GM18517 (cell line): ENCODE results near the gene BRSK1.

Source experiments
- ATAC-seq: cut with Tn5 transposase; IDR thresholded peaks from one replicate; pipeline ENCODE4 v1.9.1; 2021; ENCODE audit warnings: mild to moderate bottlenecking, moderate library complexity; ENCODE audit not compliant: unreplicated experiment

The BRSK1 gene

GRCh38 chr19:55352040-55352439 lies 68.2 kb downstream of the BRSK1 start:
- ATAC-seq = no peak

DNA sequence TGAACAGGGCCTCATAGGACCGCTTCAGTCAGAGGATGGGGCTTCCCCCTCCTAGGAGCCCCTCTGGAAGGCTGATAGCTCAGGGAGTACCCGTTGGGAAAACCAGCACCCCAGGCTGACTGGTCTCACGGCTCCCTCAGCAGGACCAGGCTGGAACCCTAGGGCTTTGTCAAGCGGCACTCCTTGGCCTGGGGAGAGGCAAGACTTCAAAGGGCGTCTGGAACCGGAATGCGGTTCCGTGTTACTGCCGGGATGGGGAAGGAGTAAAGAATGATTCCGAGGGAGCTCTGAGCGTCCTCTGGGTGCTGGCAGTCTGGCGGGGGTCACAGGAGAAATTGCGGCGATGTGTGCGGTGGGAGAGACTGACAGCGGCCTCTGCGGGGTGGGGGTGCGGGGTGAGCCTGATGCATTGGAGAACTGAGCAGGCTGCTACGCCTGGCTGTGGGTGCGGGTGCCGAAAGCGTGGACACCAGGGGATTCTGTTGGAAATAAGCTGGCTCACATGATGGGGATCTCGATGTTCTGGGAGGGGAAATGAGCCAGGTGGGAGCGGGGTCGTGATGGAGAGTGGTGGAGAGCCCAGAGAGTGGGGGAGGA lies 68.8 kb downstream of the BRSK1 start:
- ATAC-seq = no peak

- ATAC-seq = no peak
Observed at GRCh38 chr19:55353356-55353802, 69.6 kb downstream of the BRSK1 start.

GRCh38 chr19:55353803-55354697 lies 70.3 kb downstream of the BRSK1 start:
- ATAC-seq = no peak

DNA sequence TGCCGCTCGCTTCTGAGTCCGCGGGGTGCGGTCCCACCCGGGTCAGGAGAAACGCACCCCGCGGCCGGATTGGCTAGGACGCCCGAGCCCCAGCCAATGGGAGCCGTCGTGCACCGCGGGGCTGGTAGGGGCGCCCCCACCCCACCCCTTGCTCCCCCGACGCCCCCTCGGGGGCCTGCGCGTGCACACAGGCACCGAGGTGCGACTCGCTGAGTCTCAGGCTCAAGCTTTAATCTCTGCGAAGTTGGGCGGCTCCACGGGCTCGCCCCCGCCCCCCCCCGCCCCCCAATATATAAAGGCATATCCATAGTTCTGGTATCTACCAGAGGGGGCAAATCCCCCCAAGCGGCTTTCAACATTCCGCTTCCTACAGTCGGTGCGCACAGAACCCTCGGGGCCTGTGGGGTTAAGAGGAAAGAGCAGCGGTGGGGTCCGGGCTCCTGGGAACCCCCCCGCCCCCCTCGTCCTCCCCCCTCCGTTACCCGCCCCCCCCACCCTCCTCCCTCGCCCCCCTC lies 71.0 kb downstream of the BRSK1 start, which contains the start of gene COX6B2:
Gene COX6B2 (minus strand): TSS at position 22 of the 515 bp plus-strand sequence. CDS start 198 bp downstream, outside the sequence.
- no peak for ATAC-seq

DNA sequence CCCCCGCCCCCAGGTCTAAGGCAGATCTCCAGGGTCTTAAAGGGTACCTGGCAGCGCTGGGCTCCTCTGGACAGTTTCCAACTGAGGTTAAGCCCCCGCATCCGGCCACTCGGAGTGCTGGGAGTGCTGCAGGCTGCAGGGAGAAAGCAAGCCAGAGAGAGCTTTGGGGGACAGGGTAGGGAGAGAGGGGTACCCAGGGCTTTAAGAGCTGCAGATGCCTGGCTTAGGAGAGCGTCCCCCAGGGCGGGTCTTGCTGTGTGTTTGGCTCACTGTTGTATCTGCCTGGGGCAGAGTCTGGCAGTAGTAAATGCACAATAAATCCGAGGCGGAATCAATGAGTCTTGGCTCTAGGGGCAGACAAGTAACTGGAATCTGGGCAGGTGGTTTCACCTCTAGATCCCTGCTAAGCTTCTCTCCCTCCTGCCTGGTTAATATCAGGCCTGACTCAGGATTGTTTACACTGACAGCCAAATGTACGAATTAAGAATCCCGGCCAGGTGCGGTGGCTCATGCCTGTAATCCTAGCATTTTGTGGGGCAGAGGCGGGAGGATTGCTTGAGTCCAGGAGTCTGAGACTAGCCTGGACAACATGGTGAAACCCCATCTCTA lies 71.5 kb downstream of the BRSK1 start:
- ATAC-seq = no peak

GRCh38 chr19:55358493-55358892 lies 74.7 kb downstream of the BRSK1 start:
- ATAC-seq = no peak

DNA sequence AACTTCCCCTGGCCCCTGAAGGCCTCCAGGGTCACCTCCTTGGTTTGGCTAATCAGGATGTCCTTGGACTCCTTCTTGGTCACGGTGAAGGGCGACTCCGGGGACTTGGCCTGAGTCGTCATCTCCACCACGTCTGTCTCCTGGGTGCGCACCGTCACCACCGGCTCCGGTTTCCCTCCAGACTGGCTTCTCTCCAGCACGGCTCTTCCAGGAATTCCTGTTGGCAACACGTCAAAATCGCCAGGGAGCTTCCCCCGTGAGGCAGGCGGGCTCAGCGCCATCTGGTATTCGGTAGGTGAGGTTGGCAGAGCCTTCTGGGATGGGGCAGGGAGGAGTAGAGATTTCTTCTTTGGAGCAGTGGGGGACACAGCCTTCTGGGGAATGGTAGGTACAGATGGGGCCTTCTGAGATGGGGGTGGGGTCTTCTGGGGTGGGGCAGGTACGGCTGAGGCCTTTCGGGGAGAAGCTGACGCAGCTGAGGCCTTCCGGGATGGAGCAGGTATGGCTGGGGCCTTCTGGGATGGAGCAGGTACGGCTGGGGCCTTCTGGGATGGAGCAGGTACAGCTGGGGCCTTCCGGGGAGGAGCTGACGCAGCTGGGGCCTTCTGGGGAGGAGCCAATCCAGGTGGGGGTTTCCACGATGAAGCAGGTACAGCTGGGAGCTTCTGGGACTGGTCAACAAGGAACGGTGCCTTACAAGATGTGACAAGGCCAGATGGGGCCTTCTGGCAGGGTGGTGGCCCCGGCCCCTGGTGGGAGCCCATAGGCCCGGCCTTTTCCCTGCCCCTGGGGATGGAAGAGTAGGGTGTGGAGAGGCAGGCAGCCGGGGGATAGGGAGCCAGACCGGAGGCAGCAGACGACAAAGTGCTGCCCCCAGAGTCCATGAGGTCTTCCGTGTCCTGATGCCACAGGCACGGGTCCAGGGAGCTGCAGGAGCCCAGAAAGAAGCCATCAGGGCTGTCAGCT lies 75.4 kb downstream of the BRSK1 start:
- ATAC-seq = no peak

DNA sequence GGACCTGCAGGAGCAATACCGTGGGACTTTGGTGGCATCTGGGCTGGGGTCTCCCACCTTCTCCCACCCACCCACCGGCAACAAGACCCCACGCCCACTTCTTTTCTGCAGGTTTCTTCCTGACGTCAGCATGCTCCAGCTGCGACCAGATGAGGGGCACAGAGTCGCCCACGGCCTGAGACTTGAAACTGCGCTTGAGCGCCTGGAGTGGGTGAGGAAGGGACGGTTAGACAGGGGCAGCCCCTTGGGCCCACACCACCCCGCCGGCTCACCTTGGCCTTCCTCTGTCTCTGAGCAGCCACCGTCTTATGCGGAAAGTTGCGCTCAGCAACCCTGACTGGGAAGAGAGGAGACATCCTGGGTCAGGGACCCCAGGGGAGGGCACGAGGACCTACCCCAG lies 77.1 kb downstream of the BRSK1 start:
- ATAC-seq = no peak
